ENCODE results near the gene SORL1. TPM values are rescaled to one million over a fixed set of nuclear protein-coding genes. Genes with fewer than 3 reads are reported as not detected.

Gene SORL1
- total and polyA plus RNA-seq, 2 of the 8 experiments (the other 6 are each of a cell fraction or from before 2014, with no cell fraction given), result 38.1 to 65.5 TPM

DNA sequence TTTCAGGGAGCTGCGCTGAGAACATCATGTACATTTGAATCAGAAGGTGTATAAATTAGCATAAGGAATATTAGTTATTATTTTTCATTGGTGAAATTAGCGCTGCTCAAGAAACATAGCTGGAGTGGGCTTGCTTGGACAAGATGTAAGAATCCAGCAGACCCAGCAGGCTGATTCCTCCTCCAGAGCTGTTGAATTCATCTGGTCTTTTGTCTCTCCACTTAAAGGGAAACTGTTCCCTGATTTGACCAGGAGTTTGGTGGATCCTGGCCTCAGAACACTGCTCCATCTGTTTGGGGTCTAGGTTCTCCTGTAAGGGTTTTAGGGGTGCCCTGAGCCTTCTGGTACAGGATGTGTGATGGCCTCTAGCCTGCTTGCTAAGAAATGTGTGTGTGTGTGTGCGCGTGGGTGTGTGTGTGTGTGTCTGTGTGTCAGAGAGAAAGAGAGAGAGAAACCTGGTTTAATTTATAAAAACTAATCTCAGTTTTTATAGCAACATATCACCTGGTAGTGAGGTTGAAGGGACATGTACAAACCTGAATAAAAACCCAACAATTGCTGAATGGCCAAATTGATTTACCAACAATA is 8.3 kb upstream of the SORL1 start:
- H4K8ac ChIP-seq (ENCODE audit: extremely low read depth, insufficient read depth, low read length), result no peak overlapping the region
- POLR2A ChIA-PET (ENCODE audit: partially characterized antibody), result no interaction called here
- no peak overlapping the region for H2BK15ac ChIP-seq (ENCODE audit: low read length)
- peak overlapping the region; percentile 61 for H4K91ac ChIP-seq (replicated peaks; ENCODE audit: insufficient read length, low read length)
- no peak overlapping the region for H3K9ac ChIP-seq (replicated peaks in 1 of 4; ENCODE audit: extremely low read depth in 1 of 4, low read depth in 3 of 4, low read length in 3 of 4)
- FAIRE-seq, result no peak
- no peaks in the 10 kb centered on the region for H4K20me1 ChIP-seq (replicated peaks in 1 of 2; ENCODE audit: control insufficient read depth in 1 of 2, insufficient read depth in 2 of 2, low read length in 2 of 2)
- no peak overlapping the region for H3K4me2 ChIP-seq (ENCODE audit: insufficient read depth in 1 of 2, low read depth in 2 of 2, low read length in 2 of 2)
- H2BK120ac ChIP-seq (replicated peaks; ENCODE audit: low read depth, low read length), result no peak overlapping the region
- no peaks in the 10 kb centered on the region for H3K79me1 ChIP-seq (ENCODE audit: low read depth, low read length)
- no peak for DNase-seq (ENCODE audit: low read depth in 1 of 2, low spot score in 2 of 2)
- no peaks in the 10 kb centered on the region for H3K27me3 ChIP-seq (replicated peaks in 1 of 4; ENCODE audit: control insufficient read depth in 3 of 4, extremely low read depth in 1 of 4, insufficient read depth in 3 of 4, low read length in 3 of 4)
- no peak overlapping the region for H4K5ac ChIP-seq (ENCODE audit: insufficient read length, low read depth, low read length)
- TF ChIP-seq, protein P1, sequence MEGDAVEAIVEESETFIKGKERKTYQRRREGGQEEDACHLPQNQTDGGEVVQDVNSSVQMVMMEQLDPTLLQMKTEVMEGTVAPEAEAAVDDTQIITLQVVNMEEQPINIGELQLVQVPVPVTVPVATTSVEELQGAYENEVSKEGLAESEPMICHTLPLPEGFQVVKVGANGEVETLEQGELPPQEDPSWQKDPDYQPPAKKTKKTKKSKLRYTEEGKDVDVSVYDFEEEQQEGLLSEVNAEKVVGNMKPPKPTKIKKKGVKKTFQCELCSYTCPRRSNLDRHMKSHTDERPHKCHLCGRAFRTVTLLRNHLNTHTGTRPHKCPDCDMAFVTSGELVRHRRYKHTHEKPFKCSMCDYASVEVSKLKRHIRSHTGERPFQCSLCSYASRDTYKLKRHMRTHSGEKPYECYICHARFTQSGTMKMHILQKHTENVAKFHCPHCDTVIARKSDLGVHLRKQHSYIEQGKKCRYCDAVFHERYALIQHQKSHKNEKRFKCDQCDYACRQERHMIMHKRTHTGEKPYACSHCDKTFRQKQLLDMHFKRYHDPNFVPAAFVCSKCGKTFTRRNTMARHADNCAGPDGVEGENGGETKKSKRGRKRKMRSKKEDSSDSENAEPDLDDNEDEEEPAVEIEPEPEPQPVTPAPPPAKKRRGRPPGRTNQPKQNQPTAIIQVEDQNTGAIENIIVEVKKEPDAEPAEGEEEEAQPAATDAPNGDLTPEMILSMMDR (IDR thresholded peaks at IDR 0.05; ENCODE audit: control extremely low read depth in 1 of 3, insufficient read depth in 1 of 3, low read depth in 1 of 3, low read length in 3 of 3), result no peak
- TF ChIP-seq CBX8 (IDR thresholded peaks at IDR 0.05; ENCODE audit: borderline replicate concordance, low read depth, low read length) (no peak), TAF7 (optimal IDR thresholded peaks at IDR 0.05; ENCODE audit: borderline replicate concordance, low read depth, low read length) (no peak)
- H3K4me3 ChIP-seq (ENCODE audit: extremely low read depth in 1 of 4, insufficient read depth in 2 of 4, low read depth in 3 of 4, low read length in 4 of 4), result no peak overlapping the region
- 98% methylated on average over 4 of the region's 4 CpGs; no CpG with 5 or more reads in 1 of the 2 experiments for WGBS, 2 experiments (ENCODE audit: extremely low coverage in 1 of 2, insufficient coverage in 1 of 2, insufficient read length in 1 of 2, insufficient replicate concordance in 2 of 2, low coverage in 1 of 2, low lambda C conversion rate in 2 of 2, missing lambda C conversion rate in 1 of 2)
- H3K23me2 ChIP-seq (ENCODE audit: low read depth, low read length), result no peaks in the 10 kb centered on the region
- H3K27ac ChIP-seq (ENCODE audit: low read depth, low read length), result no peak overlapping the region
- no peak overlapping the region for H2BK12ac ChIP-seq (ENCODE audit: low read depth, low read length)
- no peaks in the 10 kb centered on the region for H3K36me3 ChIP-seq (ENCODE audit: control insufficient read depth in 2 of 4, insufficient read depth in 4 of 4, low read length in 3 of 4)
- no peak overlapping the region for H3K4ac ChIP-seq (replicated peaks; ENCODE audit: insufficient read length, low read depth, low read length)
- no peak overlapping the region for H2AK5ac ChIP-seq (ENCODE audit: low read depth, low read length)
- H3K23ac ChIP-seq (ENCODE audit: insufficient read length), result no peak overlapping the region
- H3K79me2 ChIP-seq (ENCODE audit: control insufficient read depth in 1 of 2, insufficient read depth in 2 of 2, low read length in 2 of 2), result no peaks in the 10 kb centered on the region
- peaks cover 0 to 12% (median 4%) of the 10 kb centered on the region in 4 experiments; a peak in 6 of 7 replicates for H3K4me1 ChIP-seq (replicated peaks in 1 of 4; ENCODE audit: control insufficient read depth in 3 of 4, insufficient read depth in 4 of 4, low read length in 3 of 4)
- H3K56ac ChIP-seq (replicated peaks; ENCODE audit: insufficient read length, low read depth, low read length), result no peak overlapping the region
- CTCF ChIA-PET (ENCODE audit: partially characterized antibody), result interaction anchor here (0.6 to 4.2 kb wide), 11 partner anchors 8 to 149 kb away, joined by 3 to 18 read pairs (median 3); partner anchors contain the start of genes SORL1 and SORL1-AS1
- no peaks in the 10 kb centered on the region for H3K9me3 ChIP-seq (ENCODE audit: insufficient read depth in 2 of 2, low read depth in 1 of 2, low read length in 1 of 2)
- no peak overlapping the region for H2BK20ac ChIP-seq (ENCODE audit: low read length)
- H2AFZ ChIP-seq (ENCODE audit: low read length), result no peak overlapping the region
- H2BK5ac ChIP-seq (ENCODE audit: low read depth, low read length), result no peak overlapping the region
- no peak overlapping the region for H3K14ac ChIP-seq (ENCODE audit: insufficient read length)
- H3K18ac ChIP-seq (ENCODE audit: extremely low read depth, low read length), result no peak overlapping the region

Measured in H1 (cell line).